Pons (tissue), 1 donor: ENCODE measurements around the gene PSIP1.
"Not testable (repeated sequence)": the region's sequence is repeated elsewhere in the genome, so short reads cannot be mapped to it uniquely, and the experiment has no call there.

Experiments
- DNase-seq: peaks from one replicate; pipeline ENCODE4 v3.0.0-alpha.2; 2016; ENCODE audit warnings: low spot score

The PSIP1 gene

DNA sequence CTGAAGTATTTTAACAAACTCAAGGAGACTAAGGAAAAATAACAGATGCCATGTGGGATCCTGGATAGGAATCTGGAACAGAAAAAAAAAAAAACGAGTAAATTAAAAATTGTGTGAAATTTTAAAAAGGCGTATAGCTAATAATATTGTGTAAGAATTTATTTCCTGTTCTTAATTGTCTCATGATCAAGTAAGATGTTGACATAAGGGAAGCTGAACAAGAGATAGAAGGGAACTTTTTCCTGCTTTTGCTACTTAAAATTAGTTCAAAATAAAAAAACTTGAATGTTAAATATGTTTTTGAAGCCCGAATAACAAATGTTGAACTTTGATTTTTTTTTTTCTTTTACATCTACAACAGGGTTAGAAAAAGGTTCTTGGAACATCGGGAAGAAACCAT is 77.6 kb downstream of the PSIP1 start:
- DNase-seq: no peak

DNA sequence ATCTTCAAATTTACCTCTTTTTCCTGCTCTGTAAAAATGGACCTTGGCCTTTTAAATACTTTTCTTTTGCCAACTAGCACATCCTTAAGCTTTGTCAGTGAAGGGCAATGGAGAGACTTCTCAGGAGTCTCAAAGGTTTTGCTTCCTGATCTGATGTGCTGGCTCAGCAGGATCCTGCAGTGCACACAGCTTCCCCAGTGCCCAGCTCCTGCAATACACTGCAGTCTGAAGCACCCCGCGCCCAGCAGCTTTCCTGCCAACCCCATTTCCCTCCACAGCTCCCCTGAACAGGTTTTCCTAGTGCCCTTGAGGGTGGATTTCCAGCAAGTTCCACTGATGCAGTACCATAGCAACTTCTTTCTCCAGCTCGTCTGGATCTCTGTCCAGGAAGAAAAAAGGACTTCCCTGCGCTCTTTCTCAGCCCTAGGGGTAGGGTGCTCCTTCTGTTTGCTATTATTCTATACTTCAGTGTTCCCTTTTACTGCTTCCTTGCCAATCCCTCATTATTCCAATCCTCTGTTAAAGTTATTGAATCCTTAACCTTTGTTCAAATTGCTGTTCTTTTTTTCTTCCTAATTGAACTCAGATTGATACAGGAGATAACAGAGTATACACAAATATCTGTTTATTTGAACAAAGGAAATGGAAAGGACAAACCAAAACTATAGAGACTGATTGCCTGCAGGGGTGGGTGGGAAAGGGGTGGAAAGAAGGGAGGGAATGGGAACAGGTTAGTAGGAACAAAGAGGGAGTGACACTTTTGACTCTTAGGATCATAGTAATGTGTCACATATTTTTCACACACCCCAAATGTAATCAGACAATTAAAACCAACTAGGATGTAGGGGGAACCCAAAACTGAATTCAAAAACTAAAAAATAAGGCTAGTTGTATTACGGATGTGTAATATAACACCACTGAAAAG is 79.6 kb downstream of the PSIP1 start:
- DNase-seq: peak; percentile 39

DNA sequence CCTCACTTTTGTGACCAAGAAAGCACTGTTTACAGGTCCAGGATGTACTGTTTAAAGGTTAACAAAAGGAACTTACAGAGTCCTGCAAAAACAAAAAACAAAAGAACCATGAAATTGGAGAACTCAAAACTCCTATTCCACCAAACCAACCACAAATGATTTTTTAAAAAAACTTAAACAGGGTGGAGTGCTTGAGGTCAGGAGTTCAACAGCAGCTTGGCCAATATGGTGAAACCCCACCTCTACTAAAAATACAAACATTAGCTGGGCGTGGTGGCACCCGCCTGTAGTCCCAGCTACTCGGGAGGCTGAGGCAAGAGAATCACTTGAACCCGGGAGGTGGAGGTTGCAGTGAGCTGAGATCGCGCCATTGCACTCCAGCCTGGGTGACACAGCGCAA is 83.1 kb downstream of the PSIP1 start:
- DNase-seq: not testable (repeated sequence)

- DNase-seq: no peak
These were observed 84.8 kb downstream of the PSIP1 start for GRCh38 chr9:15426019-15426418.

DNA sequence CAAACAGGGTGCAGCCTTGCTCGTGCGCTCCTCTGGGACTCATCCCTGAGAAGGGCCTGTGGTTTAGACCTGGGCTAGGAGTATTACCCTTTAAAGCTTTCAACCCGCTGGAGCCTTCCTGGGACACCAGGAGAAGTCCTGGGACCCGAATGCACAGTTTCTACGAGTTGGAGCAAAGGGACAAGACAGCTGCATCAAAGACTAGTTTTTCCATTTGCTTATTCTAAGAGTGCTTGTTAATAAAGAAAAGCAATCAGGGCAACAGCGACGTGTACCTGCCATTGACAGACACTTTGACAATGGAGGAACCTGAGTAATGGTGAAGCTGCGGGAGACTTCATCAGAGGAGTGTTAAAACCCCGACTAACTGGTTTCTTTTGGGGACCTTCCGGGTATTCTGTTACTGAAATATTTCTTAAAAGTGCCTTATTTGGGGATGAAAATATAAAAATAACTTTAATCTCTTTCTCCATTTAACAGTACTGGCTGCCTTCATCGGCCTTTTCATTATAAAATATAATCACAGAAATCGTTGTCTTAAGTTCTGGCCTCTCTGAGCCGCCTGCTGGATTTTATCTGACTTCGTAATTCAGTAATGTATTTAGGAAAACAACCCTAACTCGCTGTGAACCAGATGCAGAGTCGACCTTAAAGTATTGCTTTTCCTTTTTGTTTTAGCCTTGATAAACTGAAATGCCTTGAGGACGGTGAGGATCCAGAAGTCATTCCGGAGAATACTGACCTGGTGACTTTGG is 87.4 kb downstream of the PSIP1 start:
- DNase-seq: peak; percentile 34

DNA sequence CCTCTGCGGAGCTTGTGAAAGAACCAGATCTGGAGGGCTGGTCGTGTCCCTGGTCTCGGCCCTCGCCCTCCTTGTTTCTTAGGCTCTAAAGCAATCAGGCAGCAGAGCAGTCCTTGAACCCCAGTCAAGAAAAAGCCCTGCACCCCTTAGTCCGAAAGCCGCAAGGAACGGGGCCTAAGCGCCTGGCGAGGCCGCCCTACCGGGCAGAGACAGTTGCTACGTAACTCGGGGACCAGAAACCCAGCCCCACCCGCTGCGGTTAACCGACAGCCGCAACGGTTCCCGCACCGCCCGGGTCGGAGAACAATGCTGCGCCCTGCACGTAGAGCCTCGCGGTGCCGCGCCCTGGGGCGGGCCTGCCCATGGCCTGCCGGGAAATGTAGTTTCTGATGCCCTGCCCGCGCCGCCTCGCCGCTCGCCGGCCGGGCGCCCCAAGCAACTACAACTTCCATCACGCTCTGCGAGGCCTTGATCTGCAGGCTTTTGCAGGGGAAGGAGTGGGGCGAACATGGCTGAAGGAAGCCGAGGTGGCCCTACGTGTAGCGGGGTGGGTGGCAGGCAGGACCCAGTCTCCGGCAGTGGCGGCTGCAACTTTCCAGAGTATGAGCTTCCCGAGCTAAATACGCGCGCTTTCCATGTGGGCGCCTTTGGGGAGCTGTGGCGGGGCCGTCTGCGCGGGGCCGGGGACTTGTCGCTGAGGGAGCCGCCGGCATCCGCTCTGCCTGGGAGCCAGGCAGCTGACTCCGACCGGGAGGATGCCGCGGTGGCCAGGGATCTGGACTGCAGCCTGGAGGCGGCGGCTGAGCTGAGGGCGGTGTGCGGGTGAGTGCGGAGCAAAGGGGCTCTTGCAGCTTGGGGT is 88.2 kb downstream of the PSIP1 start, which contains the start of gene SNAPC3:
Gene SNAPC3, plus strand, starts transcription at position 505 of the 859 bp plus-strand sequence. Its CDS starts 4 bp downstream, at position 509.
- DNase-seq: peak; percentile 96

- DNase-seq: no peak
These were observed 88.8 kb downstream of the PSIP1 start for GRCh38 chr9:15421990-15422371.

- no peak for DNase-seq
These were observed 89.2 kb downstream of the PSIP1 start for GRCh38 chr9:15421532-15421931.

- no peak for DNase-seq
These were observed 90.0 kb downstream of the PSIP1 start for GRCh38 chr9:15420796-15421195.

GRCh38 chr9:15417626-15418025 is 93.1 kb downstream of the PSIP1 start:
- no peak for DNase-seq

- peak; percentile 41 for DNase-seq
These were observed 93.9 kb downstream of the PSIP1 start for GRCh38 chr9:15416880-15417279.
